H1 (cell line): ENCODE data around the gene LANCL1. TPM values are rescaled to one million over a fixed set of nuclear protein-coding genes. Genes with fewer than 3 reads are reported as not detected.

Experiments used
- CTCF ChIA-PET: fragments of 300-600 bp; sonication (Branson Sonifier 250); formaldehyde crosslinking; loops from one replicate; lab custom pipeline; 2021; ENCODE audit not compliant: partially characterized antibody; lab: Charles Lee
- POLR2A ChIA-PET: fragments of 300-600 bp; sonication (Branson Sonifier 250); formaldehyde crosslinking; loops from one replicate; lab custom pipeline; 2021; ENCODE audit warnings: inconsistent platforms; ENCODE audit not compliant: partially characterized antibody; lab: Charles Lee
- DNase-seq, 2 experiments: peaks; one replicate each; pipeline versions ENCODE4 v3.0.0 to v3.0.0-alpha.2; 2010 to 2022; ENCODE audit warnings: low spot score in 2 of 2, low read depth in 1 of 2, mixed read lengths in 1 of 2
- FAIRE-seq: peaks from 2 replicates; lab custom pipeline; 2011; peaks lifted over from hg19 to GRCh38; lab: Jason Lieb, UNC
- H2AFZ ChIP-seq: 2 replicates; pipeline ENCODE4 v1.8.1; 2012; ENCODE audit warnings: low read length, inconsistent platforms
- H2AK5ac ChIP-seq: 2 replicates; pipeline ENCODE4 v1.6.1; 2013; ENCODE audit warnings: low read depth, low read length
- H2BK120ac ChIP-seq: replicated peaks from 2 replicates; pipeline ENCODE3; 2013; ENCODE audit warnings: low read depth, low read length, inconsistent platforms
- H2BK12ac ChIP-seq: 2 replicates; pipeline ENCODE4 v1.6.1; 2013; ENCODE audit warnings: low read depth, low read length
- H2BK15ac ChIP-seq: 2 replicates; pipeline ENCODE4 v1.6.1; 2013; ENCODE audit warnings: low read length
- H2BK20ac ChIP-seq: 2 replicates; pipeline ENCODE4 v1.6.1; 2013; ENCODE audit warnings: low read length
- H2BK5ac ChIP-seq: 2 replicates; pipeline ENCODE4 v1.6.1; 2013; ENCODE audit warnings: low read depth, low read length
- H3K14ac ChIP-seq: 2 replicates; pipeline ENCODE4 v1.6.1; 2013; ENCODE audit warnings: inconsistent platforms; ENCODE audit not compliant: insufficient read length
- H3K18ac ChIP-seq: 2 replicates; pipeline ENCODE4 v1.6.1; 2013; ENCODE audit warnings: low read length; ENCODE audit errors: extremely low read depth
- H3K23ac ChIP-seq: 2 replicates; pipeline ENCODE4 v1.6.1; 2013; ENCODE audit warnings: inconsistent platforms; ENCODE audit not compliant: insufficient read length
- H3K23me2 ChIP-seq: 2 replicates; pipeline ENCODE4 v1.6.1; 2013; ENCODE audit warnings: low read depth, low read length
- H3K27ac ChIP-seq: 2 replicates; pipeline ENCODE4 v1.6.1; 2011; ENCODE audit warnings: low read depth, low read length, inconsistent platforms
- H3K27me3 ChIP-seq, 4 experiments: replicated peaks in 1 of 4; 1 replicate in 1 of 4; 2 replicates in 3 of 4; pipeline versions ENCODE4 v1.6.1 to v1.8.1; 2011 to 2013; ENCODE audit warnings: low read length in 3 of 4, mild to moderate bottlenecking in 3 of 4, inconsistent platforms in 2 of 4, mixed read lengths in 2 of 4, moderate library complexity in 1 of 4; ENCODE audit not compliant: control insufficient read depth in 3 of 4, insufficient read depth in 3 of 4; ENCODE audit errors: extremely low read depth in 1 of 4
- H3K36me3 ChIP-seq, 4 experiments: 2 replicates each; pipeline versions ENCODE4 v1.6.1 to v1.8.1; 2011 to 2013; ENCODE audit warnings: mild to moderate bottlenecking in 4 of 4, low read length in 3 of 4, moderate library complexity in 2 of 4, control low read depth in 1 of 4, inconsistent platforms in 1 of 4; ENCODE audit not compliant: insufficient read depth in 4 of 4, control insufficient read depth in 2 of 4
- H3K4ac ChIP-seq: replicated peaks from 2 replicates; pipeline ENCODE3; 2013; ENCODE audit warnings: low read length, low read depth, mixed read lengths, inconsistent platforms; ENCODE audit not compliant: insufficient read length
- H3K4me1 ChIP-seq, 4 experiments: replicated peaks in 1 of 4; 1 replicate in 1 of 4; 2 replicates in 3 of 4; pipeline versions ENCODE4 v1.6.1 to v1.8.1; 2011 to 2013; ENCODE audit warnings: low read length in 3 of 4, inconsistent platforms in 2 of 4, mixed read lengths in 1 of 4; ENCODE audit not compliant: insufficient read depth in 4 of 4, control insufficient read depth in 3 of 4
- H3K4me2 ChIP-seq, 2 experiments: 2 replicates each; pipeline versions ENCODE4 v1.6.1 to v1.8.1; 2011 to 2013; ENCODE audit warnings: low read depth in 2 of 2, low read length in 2 of 2, control low read depth in 1 of 2, inconsistent platforms in 1 of 2, mild to moderate bottlenecking in 1 of 2; ENCODE audit not compliant: insufficient read depth in 1 of 2
- H3K4me3 ChIP-seq, 4 experiments: fragments of 200-600, 300-600 bp in 1 of 4; sonication (generic), shearing (Covaris generic), sonication (Bioruptor Twin) in 1 of 4; 2 replicates each; pipeline versions ENCODE4 v1.5.1 to v1.8.1; 2011 to 2016; ENCODE audit warnings: low read length in 4 of 4, low read depth in 3 of 4, control low read depth in 2 of 4, inconsistent platforms in 2 of 4, mild to moderate bottlenecking in 2 of 4, mixed read lengths in 1 of 4, moderate library complexity in 1 of 4; ENCODE audit not compliant: insufficient read depth in 2 of 4; ENCODE audit errors: extremely low read depth in 1 of 4
- H3K56ac ChIP-seq: replicated peaks from 2 replicates; pipeline ENCODE3; 2013; ENCODE audit warnings: low read depth, mild to moderate bottlenecking, mixed read lengths, low read length, inconsistent platforms; ENCODE audit not compliant: insufficient read length
- H3K79me1 ChIP-seq: 2 replicates; pipeline ENCODE4 v1.6.1; 2013; ENCODE audit warnings: low read depth, low read length, control low read depth
- H3K79me2 ChIP-seq, 2 experiments: 2 replicates each; pipeline versions ENCODE4 v1.6.1 to v1.8.1; 2012 to 2013; ENCODE audit warnings: low read length in 2 of 2, mild to moderate bottlenecking in 2 of 2, inconsistent platforms in 1 of 2; ENCODE audit not compliant: insufficient read depth in 2 of 2, control insufficient read depth in 1 of 2
- H3K9ac ChIP-seq, 4 experiments: replicated peaks in 1 of 4; 1 replicate in 1 of 4; 2 replicates in 3 of 4; pipeline versions ENCODE4 v1.6.1 to v1.8.1; 2011 to 2013; ENCODE audit warnings: low read depth in 3 of 4, low read length in 3 of 4, control low read depth in 2 of 4, mild to moderate bottlenecking in 2 of 4, moderate library complexity in 2 of 4, inconsistent platforms in 1 of 4; ENCODE audit errors: extremely low read depth in 1 of 4
- H3K9me3 ChIP-seq, 2 experiments: 2 replicates each; pipeline versions ENCODE4 v1.6.1 to v1.8.1; 2012 to 2013; ENCODE audit warnings: mild to moderate bottlenecking in 2 of 2, moderate library complexity in 2 of 2, control low read depth in 1 of 2, inconsistent platforms in 1 of 2, low read depth in 1 of 2, low read length in 1 of 2, mixed read lengths in 1 of 2; ENCODE audit not compliant: insufficient read depth in 2 of 2
- H4K20me1 ChIP-seq, 2 experiments: replicated peaks in 1 of 2; 2 replicates each; pipeline versions ENCODE3 to v1.8.1; 2011 to 2013; ENCODE audit warnings: inconsistent platforms in 2 of 2, low read length in 2 of 2, mild to moderate bottlenecking in 1 of 2; ENCODE audit not compliant: insufficient read depth in 2 of 2, control insufficient read depth in 1 of 2
- H4K5ac ChIP-seq: 2 replicates; pipeline ENCODE4 v1.6.1; 2013; ENCODE audit warnings: low read length, low read depth, mixed read lengths, inconsistent platforms; ENCODE audit not compliant: insufficient read length
- H4K8ac ChIP-seq: 2 replicates; pipeline ENCODE4 v1.8.0; 2013; ENCODE audit warnings: mild to moderate bottlenecking, moderate library complexity, low read length, inconsistent platforms; ENCODE audit not compliant: insufficient read depth; ENCODE audit errors: extremely low read depth
- H4K91ac ChIP-seq: replicated peaks from 2 replicates; pipeline ENCODE3; 2013; ENCODE audit warnings: low read length, mixed read lengths, inconsistent platforms; ENCODE audit not compliant: insufficient read length
- SIX5 ChIP-seq: IDR thresholded peaks from 2 replicates; pipeline ENCODE4 v1.6.1; 2011; ENCODE audit warnings: mild to moderate bottlenecking, low read depth, low read length
- WGBS, 2 experiments: shearing (Covaris generic) in 1 of 2; methylation state at CpG; one replicate each; pipeline versions ENCODE4 v1.1.6 to v1.1.7; 2013 to 2015; ENCODE audit warnings: low lambda C conversion rate in 2 of 2, mixed read lengths in 2 of 2, inconsistent platforms in 1 of 2, low coverage in 1 of 2, missing lambda C conversion rate in 1 of 2; ENCODE audit not compliant: insufficient replicate concordance in 2 of 2, insufficient coverage in 1 of 2, insufficient read length in 1 of 2; ENCODE audit errors: extremely low coverage in 1 of 2, missing lambda C conversion rate in 1 of 2; 5-methylcytosine and 5-hydroxymethylcytosine counted together
- polyA plus RNA-seq, 7 experiments: library from polyadenylated mRNA; depleted of rRNA in 3 of 7; stranded (reverse) in 5 of 7; unstranded in 2 of 7; fragments of >200 nt in 5 of 7; fragments of 200-250 nt in 2 of 7; gene quantifications; 1 replicate in 5 of 7; 2 replicates in 1 of 7; 4 replicates in 1 of 7; pipeline versions ENCODE4 v1.2.1 to v1.2.3, GENCODE V29; 2011 to 2013; ENCODE audit warnings: missing spikeins in 2 of 7, mixed read lengths in 2 of 7
- total RNA-seq: library from RNA; stranded (reverse); fragmentation: NEBNext Ultra II Directional; extraction: Animal tissue kit (Norgen Biotek cat#: 25700); gene quantifications from 2 replicates; pipeline ENCODE4 v1.2.1, GENCODE V29; 2021

LANCL1 gene
- total and polyA plus RNA-seq, 2 of the 8 experiments (the other 6 are each of a cell fraction or from before 2014, with no cell fraction given): 26.2 to 48.7 TPM

GRCh38 chr2:210428393-210429179 is 48.0 kb downstream of the LANCL1 start:
- 93% methylated on average over 5 of the region's 5 CpGs; no CpG with 5 or more reads in 1 of the 2 experiments for WGBS, 2 experiments
- Histone ChIP-seq H3K79me2 (no peaks in the 10 kb centered on the region), H2BK20ac (no peak overlapping the region), H2BK15ac (no peak overlapping the region), H3K36me3 (peaks cover 0 to 18% (median 5%) of the 10 kb centered on the region in 4 experiments; a peak in 4 of 8 replicates), H2AFZ (no peak overlapping the region), H3K79me1 (no peaks in the 10 kb centered on the region), H3K27me3 (no peaks in the 10 kb centered on the region), H3K23me2 (no peaks in the 10 kb centered on the region), H3K4me2 (no peak overlapping the region), H2BK5ac (no peak overlapping the region), H2BK120ac (no peak overlapping the region), H3K4me3 (no peak overlapping the region), H3K9ac (no peak overlapping the region), H4K91ac (no peak overlapping the region), H3K56ac (no peak overlapping the region), H3K4ac (no peak overlapping the region), H3K9me3 (peaks cover 20 to 22% of the 10 kb centered on the region in 2 experiments), H3K27ac (no peak overlapping the region), H2AK5ac (no peak overlapping the region), H4K5ac (no peak overlapping the region), H4K8ac (no peak overlapping the region), H3K4me1 (no peaks in the 10 kb centered on the region), H3K23ac (no peak overlapping the region), H4K20me1 (no peaks in the 10 kb centered on the region), H2BK12ac (no peak overlapping the region), H3K14ac (no peak overlapping the region), H3K18ac (no peak overlapping the region)
- no peak for DNase-seq
- ChIA-PET CTCF (no interaction called here), POLR2A (no interaction called here)
- TF ChIP-seq SIX5: no peak
- no peak for FAIRE-seq
